IMR-90 (cell line): ENCODE data around the gene RAI1. TPM values are rescaled to one million over a fixed set of nuclear protein-coding genes. Genes with fewer than 3 reads are reported as not detected.
A peak's percentile ranks its signal among the peaks of the same experiment; 100 is the strongest.

Experiments used
- ATAC-seq: fragments of 200-7000 bp; cut with Tn5 transposase; 2 replicates; pipeline ENCODE4 v1.9.1; 2020; ENCODE audit warnings: low read depth, mild to moderate bottlenecking, moderate library complexity
- BruUV-seq: library from RNA; stranded (reverse); fragments of 400-500 nt; replicated peaks from 2 replicates; lab custom pipeline; 2021; lab: Mats Ljungman, UMichigan
- CTCF ChIA-PET: fragments of 300-600 bp; formaldehyde crosslinking; extraction: SDS; loops from one replicate; lab custom pipeline; 2021; ENCODE audit warnings: antibody characterized with exemption; lab: Yijun Ruan, JAX
- POLR2A ChIA-PET: fragments of 300-600 bp; sonication (Branson Sonifier 250); formaldehyde crosslinking; loops from one replicate; lab custom pipeline; 2022; ENCODE audit warnings: antibody characterized with exemption; ENCODE audit not compliant: unreplicated experiment; lab: Charles Lee
- DNase-seq: peaks from one replicate; pipeline ENCODE4 v3.0.0; 2013
- H2AFZ ChIP-seq: replicated peaks from 2 replicates; pipeline ENCODE3; 2013; ENCODE audit warnings: low read length, mild to moderate bottlenecking; ENCODE audit not compliant: poor library complexity
- H2AK5ac ChIP-seq: 2 replicates; pipeline ENCODE4 v1.6.1; 2013; ENCODE audit warnings: low read depth, low read length, inconsistent platforms
- H2AK9ac ChIP-seq: replicated peaks from 2 replicates; pipeline ENCODE3; 2013; ENCODE audit warnings: mild to moderate bottlenecking, low read depth, low read length, moderate library complexity; ENCODE audit not compliant: poor library complexity
- H2BK120ac ChIP-seq: 2 replicates; pipeline ENCODE4 v1.6.1; 2013; ENCODE audit warnings: low read depth, low read length, inconsistent platforms
- H2BK15ac ChIP-seq: 3 replicates; pipeline ENCODE4 v1.6.1; 2013; ENCODE audit warnings: low read depth, low read length, inconsistent platforms
- H2BK20ac ChIP-seq: 2 replicates; pipeline ENCODE4 v1.6.1; 2013; ENCODE audit warnings: low read depth, mild to moderate bottlenecking, inconsistent platforms, low read length, moderate library complexity
- H2BK5ac ChIP-seq: 2 replicates; pipeline ENCODE4 v1.6.1; 2013; ENCODE audit warnings: mild to moderate bottlenecking, low read depth, low read length, inconsistent platforms; ENCODE audit not compliant: poor library complexity, severe bottlenecking
- H3K14ac ChIP-seq: replicated peaks from 2 replicates; pipeline ENCODE4 v1.6.1; 2013; ENCODE audit warnings: low read depth, low read length, inconsistent platforms
- H3K18ac ChIP-seq: 2 replicates; pipeline ENCODE4 v1.6.1; 2013; ENCODE audit warnings: low read depth, low read length, control low read depth
- H3K23ac ChIP-seq: 2 replicates; pipeline ENCODE4 v1.6.1; 2013; ENCODE audit warnings: low read depth, low read length, inconsistent platforms
- H3K27ac ChIP-seq: 2 replicates; pipeline ENCODE4 v1.5.1; 2013; ENCODE audit warnings: mild to moderate bottlenecking, control low read depth, low read length; ENCODE audit not compliant: insufficient read depth
- H3K27me3 ChIP-seq: 2 replicates; pipeline ENCODE4 v1.6.1; 2013; ENCODE audit warnings: low read length; ENCODE audit not compliant: control insufficient read depth, insufficient read depth
- H3K36me3 ChIP-seq: 2 replicates; pipeline ENCODE4 v1.6.1; 2013; ENCODE audit warnings: low read length, mixed read lengths; ENCODE audit not compliant: control insufficient read depth, insufficient read depth
- H3K4ac ChIP-seq: 2 replicates; pipeline ENCODE4 v1.6.1; 2013; ENCODE audit warnings: low read depth, low read length, inconsistent platforms
- H3K4me1 ChIP-seq: 2 replicates; pipeline ENCODE4 v1.6.1; 2013; ENCODE audit warnings: low read length, mixed read lengths; ENCODE audit not compliant: control insufficient read depth, insufficient read depth
- H3K4me2 ChIP-seq: 2 replicates; pipeline ENCODE4 v1.6.1; 2013; ENCODE audit warnings: low read depth, mild to moderate bottlenecking, control low read depth, low read length, moderate library complexity
- H3K4me3 ChIP-seq: 2 replicates; pipeline ENCODE4 v1.5.1; 2013; ENCODE audit warnings: low read depth, mild to moderate bottlenecking, control low read depth, low read length, moderate library complexity; ENCODE audit not compliant: insufficient read depth
- H3K56ac ChIP-seq: 2 replicates; pipeline ENCODE4 v1.6.1; 2013; ENCODE audit warnings: low read length, inconsistent platforms; ENCODE audit not compliant: insufficient read depth; ENCODE audit errors: extremely low read depth
- H3K79me1 ChIP-seq, 2 experiments: 2 replicates each; pipeline ENCODE4 v1.6.1; 2013; ENCODE audit warnings: low read length in 2 of 2, inconsistent platforms in 1 of 2, low read depth in 1 of 2
- H3K9ac ChIP-seq: 2 replicates; pipeline ENCODE4 v1.6.1; 2013; ENCODE audit warnings: low read depth, low read length, control low read depth
- H3K9me1 ChIP-seq: 2 replicates; pipeline ENCODE4 v1.6.1; 2013; ENCODE audit warnings: low read length, inconsistent platforms; ENCODE audit not compliant: insufficient read depth
- H3K9me3 ChIP-seq: 2 replicates; pipeline ENCODE4 v1.6.1; 2013; ENCODE audit warnings: low read length; ENCODE audit not compliant: control insufficient read depth, insufficient read depth
- H4K20me1 ChIP-seq: 2 replicates; pipeline ENCODE4 v1.6.1; 2013; ENCODE audit warnings: low read length, inconsistent platforms; ENCODE audit not compliant: insufficient read depth
- H4K5ac ChIP-seq: 2 replicates; pipeline ENCODE4 v1.6.1; 2013; ENCODE audit warnings: mild to moderate bottlenecking, low read depth, low read length, control low read depth
- H4K8ac ChIP-seq, 2 experiments: 2 replicates each; pipeline ENCODE4 v1.6.1; 2013; ENCODE audit warnings: low read depth in 2 of 2, low read length in 2 of 2, control low read depth in 1 of 2, inconsistent platforms in 1 of 2
- H4K91ac ChIP-seq: 2 replicates; pipeline ENCODE4 v1.6.1; 2013; ENCODE audit warnings: low read depth, low read length, inconsistent platforms; ENCODE audit not compliant: insufficient read depth
- CEBPB ChIP-seq: IDR thresholded peaks from 2 replicates; pipeline ENCODE4 v1.6.1; 2012; ENCODE audit warnings: low read depth, low read length, improper control_type of control experiment
- CHD1 ChIP-seq: IDR thresholded peaks from 2 replicates; pipeline ENCODE4 v1.6.1; 2012; ENCODE audit warnings: low read depth, low read length, improper control_type of control experiment
- ELK1 ChIP-seq: fragments of 150-350 bp; IDR thresholded peaks from 2 replicates; pipeline ENCODE4 v1.6.1; 2016; ENCODE audit warnings: low read depth, mild to moderate bottlenecking, low read length, moderate library complexity, borderline replicate concordance
- FOS ChIP-seq: fragments of 150-350 bp; IDR thresholded peaks from 2 replicates; pipeline ENCODE4 v1.6.1; 2016; ENCODE audit warnings: low read depth, low read length
- MAFK ChIP-seq: IDR thresholded peaks from 2 replicates; pipeline ENCODE4 v1.6.1; 2012; ENCODE audit warnings: low read depth, low read length, improper control_type of control experiment
- MAZ ChIP-seq: IDR thresholded peaks from 2 replicates; pipeline ENCODE4 v1.6.1; 2012; ENCODE audit warnings: low read depth, mild to moderate bottlenecking, low read length, improper control_type of control experiment, moderate library complexity, borderline replicate concordance
- MXI1 ChIP-seq: IDR thresholded peaks from 2 replicates; pipeline ENCODE4 v1.6.1; 2012; ENCODE audit warnings: low read depth, mild to moderate bottlenecking, low read length, moderate library complexity, borderline replicate concordance
- NFE2L2 ChIP-seq: fragments of 150-350 bp; IDR thresholded peaks from 2 replicates; pipeline ENCODE4 v1.6.1; 2016; ENCODE audit warnings: low read depth, mild to moderate bottlenecking, low read length
- RAD21 ChIP-seq: IDR thresholded peaks from 2 replicates; pipeline ENCODE4 v1.6.1; 2012; ENCODE audit warnings: low read length, improper control_type of control experiment
- RCOR1 ChIP-seq: IDR thresholded peaks from 2 replicates; pipeline ENCODE4 v1.6.1; 2012; ENCODE audit warnings: mild to moderate bottlenecking, low read length, improper control_type of control experiment; ENCODE audit not compliant: insufficient replicate concordance
- RFX5 ChIP-seq: IDR thresholded peaks from 2 replicates; pipeline ENCODE4 v1.8.0; 2012; ENCODE audit warnings: low read depth, mild to moderate bottlenecking, low read length, moderate library complexity
- USF2 ChIP-seq: fragments of 150-350 bp; IDR thresholded peaks from 2 replicates; pipeline ENCODE4 v1.6.1; 2017; ENCODE audit warnings: mild to moderate bottlenecking, antibody characterized with exemption, low read length, low read depth
- WGBS, 2 experiments: methylation state at CpG; one replicate each; pipeline versions ENCODE4 v1.1.5 to v1.1.7; 2013; ENCODE audit warnings: missing lambda C conversion rate in 2 of 2; ENCODE audit not compliant: insufficient read length in 1 of 2; ENCODE audit errors: extremely low coverage in 2 of 2; 5-methylcytosine and 5-hydroxymethylcytosine counted together
- dilution Hi-C: fragments of 300-500 bp; cut with HindIII; formaldehyde crosslinking; loops from one replicate; pipeline ENCODE4 v1.14.3; 2018; ENCODE audit warnings: low sequenced_read_pairs; ENCODE audit not compliant: unreplicated experiment
- in situ Hi-C: fragments of 300-500 bp; cut with MboI; formaldehyde crosslinking; loops from 3 replicates; pipeline ENCODE4 v1.14.3; 2019; ENCODE audit warnings: low sequenced_read_pairs, inconsistent platforms, mixed read lengths
- intact Hi-C: fragments of 100-400 bp; cut with micrococcal nuclease; formaldehyde crosslinking; loops from 2 replicates; pipeline ENCODE4 v1.10.0; 2022
- polyA plus RNA-seq, 3 experiments: library from polyadenylated mRNA; depleted of rRNA; stranded (reverse); fragments of >200 nt; gene quantifications; 2 replicates each; pipeline ENCODE4 v1.2.3, GENCODE V29; 2012; ENCODE audit warnings: low replicate concordance in 1 of 3
- total RNA-seq: library from RNA; depleted of rRNA; stranded (reverse); fragments of >200 nt; gene quantifications from 2 replicates; pipeline ENCODE4 v1.2.3, GENCODE V29; 2012
- TF ChIP-seq, protein P1 (sequence below): conservative IDR thresholded peaks from 2 replicates; pipeline ENCODE4 v1.5.1; 2012; ENCODE audit warnings: mild to moderate bottlenecking, low read depth, low read length, improper control_type of control experiment

RAI1 gene
- total and polyA plus RNA-seq, 2 of the 4 experiments (the other 2 are of a cell fraction) = 1.8 to 10.5 TPM

- dilution Hi-C loops = no loop called here
- no peak for TF ChIP-seq CHD1
- TF ChIP-seq RFX5 = no peak
- no peak for TF ChIP-seq USF2
- no peak for TF ChIP-seq CEBPB
- no peak for TF ChIP-seq RAD21
- TF ChIP-seq MAFK = no peak
- TF ChIP-seq MXI1 = no peak
- TF ChIP-seq, protein P1, sequence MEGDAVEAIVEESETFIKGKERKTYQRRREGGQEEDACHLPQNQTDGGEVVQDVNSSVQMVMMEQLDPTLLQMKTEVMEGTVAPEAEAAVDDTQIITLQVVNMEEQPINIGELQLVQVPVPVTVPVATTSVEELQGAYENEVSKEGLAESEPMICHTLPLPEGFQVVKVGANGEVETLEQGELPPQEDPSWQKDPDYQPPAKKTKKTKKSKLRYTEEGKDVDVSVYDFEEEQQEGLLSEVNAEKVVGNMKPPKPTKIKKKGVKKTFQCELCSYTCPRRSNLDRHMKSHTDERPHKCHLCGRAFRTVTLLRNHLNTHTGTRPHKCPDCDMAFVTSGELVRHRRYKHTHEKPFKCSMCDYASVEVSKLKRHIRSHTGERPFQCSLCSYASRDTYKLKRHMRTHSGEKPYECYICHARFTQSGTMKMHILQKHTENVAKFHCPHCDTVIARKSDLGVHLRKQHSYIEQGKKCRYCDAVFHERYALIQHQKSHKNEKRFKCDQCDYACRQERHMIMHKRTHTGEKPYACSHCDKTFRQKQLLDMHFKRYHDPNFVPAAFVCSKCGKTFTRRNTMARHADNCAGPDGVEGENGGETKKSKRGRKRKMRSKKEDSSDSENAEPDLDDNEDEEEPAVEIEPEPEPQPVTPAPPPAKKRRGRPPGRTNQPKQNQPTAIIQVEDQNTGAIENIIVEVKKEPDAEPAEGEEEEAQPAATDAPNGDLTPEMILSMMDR = no peak
- no peak for TF ChIP-seq MAZ
- TF ChIP-seq NFE2L2 = no peak
- TF ChIP-seq RCOR1 = no peak
- TF ChIP-seq ELK1 = no peak
- no peak for TF ChIP-seq FOS
- Histone ChIP-seq H3K9ac (no peak overlapping the region), H3K9me3 (no peaks in the 10 kb centered on the region), H2BK120ac (no peak overlapping the region), H3K4me1 (peaks cover 15% of the 10 kb centered on the region; the same call in 1 of the 2 replicates), H4K91ac (no peak overlapping the region), H3K27ac (no peak overlapping the region), H3K9me1 (peaks cover 10% of the 10 kb centered on the region; the same call in 1 of the 2 replicates), H2BK5ac (no peak overlapping the region), H3K14ac (no peak overlapping the region), H3K18ac (no peak overlapping the region), H3K27me3 (no peaks in the 10 kb centered on the region), H4K8ac (no peak overlapping the region), H4K20me1 (peaks cover 91% of the 10 kb centered on the region), H2AFZ (no peak overlapping the region), H2AK9ac (peak overlapping the region; percentile 3), H3K4me3 (no peak overlapping the region), H3K23ac (no peak overlapping the region), H3K56ac (no peak overlapping the region), H3K36me3 (peaks cover 25% of the 10 kb centered on the region), H3K4ac (no peak overlapping the region), H2AK5ac (no peak overlapping the region), H4K5ac (no peak overlapping the region), H3K4me2 (no peak overlapping the region), H2BK15ac (no peak overlapping the region), H2BK20ac (no peak overlapping the region), H3K79me1 (peaks cover 14 to 96% of the 10 kb centered on the region in 2 experiments)
- ATAC-seq = no peak
- in situ Hi-C loops = no loop called here
- ChIA-PET POLR2A (no interaction called here), CTCF (interaction anchor here (0.6 kb wide), 1 partner anchor 49 kb away, joined by 4 read pairs; no protein-coding TSS in a partner anchor)
- DNase-seq = no peak
- BruUV-seq = no TSS peak
- intact Hi-C loops = no loop called here
- WGBS, 2 experiments = 58% methylated on average over 4 of the region's 26 CpGs; no CpG with 5 or more reads in 1 of the 2 experiments
Measured at GRCh38 chr17:17790637-17791464, 109.6 kb downstream of the RAI1 start.
